HG03378 (cell line): Measurements from ENCODE around the gene DTD1.

Experiments
- ATAC-seq: cut with Tn5 transposase; IDR thresholded peaks from one replicate; pipeline ENCODE4 v1.9.1; 2021; ENCODE audit warnings: mild to moderate bottlenecking, moderate library complexity; ENCODE audit not compliant: unreplicated experiment

DTD1 gene, protein sequence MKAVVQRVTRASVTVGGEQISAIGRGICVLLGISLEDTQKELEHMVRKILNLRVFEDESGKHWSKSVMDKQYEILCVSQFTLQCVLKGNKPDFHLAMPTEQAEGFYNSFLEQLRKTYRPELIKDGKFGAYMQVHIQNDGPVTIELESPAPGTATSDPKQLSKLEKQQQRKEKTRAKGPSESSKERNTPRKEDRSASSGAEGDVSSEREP

DNA sequence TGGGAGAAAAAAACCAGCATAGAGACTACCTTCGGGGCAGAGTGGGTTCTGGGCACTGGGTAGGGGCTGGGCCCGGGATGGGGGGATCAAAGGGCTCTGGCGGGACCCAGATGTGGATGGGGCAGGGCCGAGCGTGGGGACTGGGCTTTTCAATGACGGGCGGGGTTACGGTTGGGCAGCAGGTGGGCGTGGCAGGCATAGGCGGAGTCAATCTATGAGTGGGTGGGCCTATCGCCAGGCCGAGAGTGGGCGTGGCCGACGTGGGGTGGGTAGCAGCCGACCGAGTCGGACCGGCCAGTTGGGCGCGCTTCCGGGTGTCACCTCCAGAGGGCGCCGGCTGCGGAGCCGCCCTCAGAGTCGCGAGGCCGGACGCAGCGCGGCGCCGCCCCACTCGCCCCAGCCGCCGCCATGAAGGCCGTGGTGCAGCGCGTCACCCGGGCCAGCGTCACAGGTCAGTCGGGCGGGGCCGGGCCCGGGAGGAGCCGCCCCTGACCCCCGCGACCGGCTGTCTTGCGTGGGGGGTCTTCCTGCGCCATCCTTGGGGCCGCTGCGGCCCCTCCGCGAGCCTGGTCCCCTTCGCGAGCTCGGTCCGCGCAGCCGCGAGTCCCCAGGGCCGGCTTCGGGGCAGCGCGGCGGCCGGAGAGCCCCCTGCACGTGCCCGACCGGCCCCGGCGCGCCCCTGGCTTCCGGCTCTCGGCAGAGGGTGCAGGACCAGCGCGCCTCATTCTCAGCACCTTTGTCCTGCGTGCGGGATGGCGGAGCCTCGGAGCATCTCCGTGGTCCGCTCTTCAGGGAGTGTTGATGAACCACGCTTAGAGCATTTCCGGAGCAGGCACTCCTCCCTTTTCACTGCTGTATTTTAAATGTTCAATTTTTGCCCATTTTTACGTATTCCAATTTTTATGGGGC lies at the start of gene DTD1:
DTD1 (plus strand) TSS at position 390 of the 909 bp plus-strand sequence; CDS start at position 409, 19 bp downstream.
- peak; percentile 84 for ATAC-seq

DNA sequence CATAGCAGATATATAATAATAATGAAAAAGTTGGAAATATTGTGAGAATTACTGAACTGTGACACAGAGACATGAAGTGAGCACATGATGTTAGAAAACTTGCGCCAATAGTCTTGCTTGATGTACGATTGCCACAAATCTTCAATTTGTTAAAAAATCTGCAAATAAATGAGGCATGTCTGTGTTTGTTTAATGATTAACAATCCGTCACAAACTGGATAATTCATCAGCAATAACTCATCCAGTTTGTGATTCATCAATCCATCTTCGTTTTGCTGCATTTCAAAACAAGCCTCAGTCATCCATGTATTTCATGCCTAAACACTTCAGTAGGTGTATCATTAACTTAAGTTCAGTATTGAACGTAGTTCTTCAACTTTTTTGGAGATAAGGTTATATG lies 46.1 kb upstream of the DTD1 start:
- no peak for ATAC-seq

DNA sequence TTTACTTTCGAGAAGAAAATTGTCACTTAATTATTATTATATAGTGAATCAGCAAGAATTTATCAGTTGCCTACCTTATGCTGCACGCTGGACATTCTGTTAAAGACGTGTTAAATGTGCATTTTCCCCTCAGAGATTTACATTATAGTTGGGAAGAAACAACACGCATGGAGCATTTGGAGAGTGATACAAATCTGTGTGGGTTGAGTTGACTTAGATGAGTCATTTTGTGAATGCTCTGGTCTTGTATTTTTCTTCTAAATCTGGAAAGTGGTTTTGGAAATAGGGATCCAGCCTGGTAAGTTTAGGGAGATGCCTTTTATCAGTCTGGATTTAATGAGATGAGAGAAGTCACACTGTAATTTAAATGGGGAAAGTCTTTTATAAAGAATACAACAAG lies 44.6 kb upstream of the DTD1 start:
- ATAC-seq, result no peak

GRCh38 chr20:18543932-18544331 lies 43.9 kb upstream of the DTD1 start:
- ATAC-seq, result no peak

DNA sequence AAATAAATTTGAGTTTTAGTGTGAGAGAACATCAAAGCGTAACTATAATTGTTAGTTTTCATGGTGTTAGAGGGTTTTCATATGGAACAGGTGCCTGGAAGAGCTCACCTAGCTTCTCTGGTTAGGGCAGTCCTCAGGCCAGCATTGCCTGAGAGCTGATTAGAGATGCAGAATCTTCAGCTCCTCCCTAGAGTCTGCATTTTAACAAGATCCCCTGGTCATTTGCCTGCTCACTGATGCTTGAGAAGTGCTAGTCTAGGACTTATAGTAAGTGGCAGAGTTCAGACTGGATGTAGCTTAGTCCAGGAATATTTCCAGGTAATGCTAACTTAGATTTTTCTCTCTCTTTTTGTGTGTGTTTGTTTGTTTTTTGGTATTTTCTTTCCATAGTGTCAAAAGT lies 42.3 kb upstream of the DTD1 start:
- no peak for ATAC-seq

DNA sequence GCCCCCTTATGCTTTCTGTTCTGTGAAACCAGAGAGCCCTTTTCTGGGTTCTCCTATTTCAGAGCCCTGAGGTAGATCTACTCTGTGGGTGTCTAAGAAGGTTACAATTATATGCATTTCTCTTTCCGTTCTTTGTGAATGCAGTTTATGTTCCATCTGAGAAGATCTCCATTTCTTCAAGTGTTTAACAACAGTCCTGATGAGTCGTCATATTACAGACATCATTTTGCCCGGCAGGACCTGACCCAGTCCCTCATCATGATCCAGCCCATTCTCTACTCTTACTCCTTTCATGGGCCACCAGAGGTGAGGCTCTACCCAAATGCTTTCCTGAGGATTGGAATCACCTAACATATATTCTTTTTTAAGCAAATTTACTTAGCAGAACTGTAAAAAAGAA lies 39.4 kb upstream of the DTD1 start:
- no peak for ATAC-seq

GRCh38 chr20:18553746-18554145 lies 34.1 kb upstream of the DTD1 start:
- no peak for ATAC-seq

- peak; percentile 95 for ATAC-seq
Observed at GRCh38 chr20:18566892-18567738, 20.7 kb upstream of the DTD1 start, which contains the start of gene SMIM26. SMIM26 (plus strand) TSS chr20:18567432; CDS start chr20:18567479, 47 bp downstream.

GRCh38 chr20:18567739-18568091 lies 20.1 kb upstream of the DTD1 start:
- no peak for ATAC-seq

DNA sequence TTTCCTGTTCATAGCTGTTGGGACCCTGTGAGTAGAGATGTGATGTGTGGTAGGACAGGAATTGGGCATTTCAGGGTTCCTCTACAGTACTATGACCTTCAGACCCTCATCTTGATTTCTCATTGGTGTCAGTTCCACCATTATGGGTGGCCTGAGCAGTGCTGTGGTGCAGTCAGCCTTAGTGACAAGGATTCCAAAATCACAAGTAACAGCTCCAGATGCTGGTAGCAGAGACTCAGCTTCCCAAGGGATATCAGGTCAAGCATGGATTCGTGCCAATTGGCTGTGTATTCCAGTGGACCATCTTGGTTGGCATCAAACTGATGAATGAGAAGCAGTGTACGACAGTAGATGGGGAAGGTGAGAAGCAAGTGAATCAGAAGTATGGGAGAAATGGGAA lies 16.8 kb upstream of the DTD1 start:
- ATAC-seq, result no peak

DNA sequence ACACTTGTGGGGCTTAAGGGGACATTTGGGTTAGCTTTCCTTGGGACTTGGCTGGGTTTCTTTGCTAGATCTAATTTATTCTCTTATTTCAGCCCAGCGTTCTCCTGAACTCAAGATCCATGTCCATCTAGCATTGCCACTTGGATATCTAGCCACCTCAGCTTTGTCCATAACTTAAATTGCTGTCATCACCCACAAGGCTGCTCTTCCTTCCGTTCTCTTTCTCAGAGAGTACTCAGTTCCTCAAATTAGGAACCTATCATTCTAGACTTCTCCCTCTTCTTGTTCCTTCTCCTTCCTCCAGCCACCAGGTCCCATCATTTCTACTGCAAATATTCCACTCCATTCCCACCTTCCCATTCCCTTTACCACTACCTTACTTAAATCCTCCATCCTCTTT lies 16.3 kb upstream of the DTD1 start:
- ATAC-seq, result no peak

DNA sequence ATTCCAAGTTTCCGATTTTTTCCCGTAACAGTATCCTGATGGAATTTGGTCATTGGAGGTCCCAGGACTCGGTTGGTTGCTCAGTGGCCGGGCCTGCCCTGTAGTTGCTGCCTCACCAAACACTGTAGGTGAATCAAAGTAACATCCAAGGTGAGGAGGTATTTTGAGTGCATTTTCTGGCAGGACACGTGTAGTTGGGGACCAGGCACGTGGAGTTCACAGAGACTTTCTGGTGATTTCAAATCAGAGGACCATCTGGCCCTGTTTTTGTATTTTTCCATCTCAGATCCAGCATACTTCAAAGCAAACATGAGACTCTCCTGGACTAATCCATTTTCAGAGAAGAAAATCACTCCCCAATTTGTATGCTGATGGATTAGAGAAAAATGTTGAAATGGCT lies 9.9 kb upstream of the DTD1 start:
- ATAC-seq, result no peak

DNA sequence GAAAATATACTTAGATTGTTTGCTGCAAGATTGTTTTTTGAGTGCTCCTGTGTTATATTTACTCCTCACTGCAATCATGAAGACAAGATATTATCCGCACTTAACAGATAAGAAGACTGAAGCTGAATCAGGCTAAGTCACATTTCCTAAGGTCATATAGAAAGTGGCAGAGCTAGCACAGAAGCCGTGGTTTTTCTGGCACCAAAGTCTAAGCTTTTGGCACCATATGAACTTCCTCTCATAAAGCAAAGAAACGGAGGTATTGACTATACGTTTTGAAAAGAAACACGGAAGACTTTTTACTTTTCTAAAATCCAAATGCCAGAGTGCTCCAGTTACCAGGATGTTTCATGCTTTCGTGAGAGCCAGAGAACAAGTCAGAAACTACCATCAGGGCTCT lies 9.3 kb upstream of the DTD1 start:
- no peak for ATAC-seq

DNA sequence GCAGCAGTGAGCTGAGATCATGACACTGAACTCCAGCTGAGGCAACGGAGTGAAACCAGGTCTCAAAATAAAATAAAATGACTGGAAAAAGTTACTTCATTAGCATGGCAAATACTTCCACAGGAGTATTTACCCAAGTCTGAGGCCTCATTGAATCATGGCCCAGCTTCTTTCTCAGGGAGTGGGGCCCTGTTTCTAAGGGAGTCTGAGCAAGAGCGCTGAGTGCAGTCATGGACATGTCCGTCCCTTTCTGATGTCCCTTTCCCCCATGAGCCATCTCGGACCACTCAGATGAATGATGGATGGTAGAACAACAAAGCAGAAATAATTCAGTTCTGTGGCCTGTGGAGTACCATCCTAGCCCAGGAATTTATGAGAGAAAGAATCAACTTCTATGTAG lies 7.8 kb upstream of the DTD1 start:
- ATAC-seq, result no peak

- ATAC-seq, result no peak
Observed at GRCh38 chr20:18585134-18585533, 2.7 kb upstream of the DTD1 start.

DNA sequence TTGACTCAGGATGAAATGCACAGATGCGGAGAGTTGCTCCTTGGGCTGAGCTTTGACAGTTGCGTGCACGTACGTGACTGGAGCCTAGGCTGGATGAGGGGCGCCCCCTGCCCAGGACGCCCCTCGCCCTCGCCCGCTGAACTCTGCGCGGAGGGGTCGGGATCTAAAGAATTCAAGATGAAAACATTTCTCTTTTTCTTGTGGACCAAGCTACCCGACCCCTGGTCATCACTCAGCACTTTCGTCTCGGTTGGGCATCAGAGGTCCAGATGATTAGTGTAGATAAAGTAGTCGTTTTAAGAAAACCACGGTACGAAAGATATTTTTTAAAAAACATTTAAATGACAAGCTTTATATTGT lies 700 bp downstream of the DTD1 start:
- no peak for ATAC-seq

DNA sequence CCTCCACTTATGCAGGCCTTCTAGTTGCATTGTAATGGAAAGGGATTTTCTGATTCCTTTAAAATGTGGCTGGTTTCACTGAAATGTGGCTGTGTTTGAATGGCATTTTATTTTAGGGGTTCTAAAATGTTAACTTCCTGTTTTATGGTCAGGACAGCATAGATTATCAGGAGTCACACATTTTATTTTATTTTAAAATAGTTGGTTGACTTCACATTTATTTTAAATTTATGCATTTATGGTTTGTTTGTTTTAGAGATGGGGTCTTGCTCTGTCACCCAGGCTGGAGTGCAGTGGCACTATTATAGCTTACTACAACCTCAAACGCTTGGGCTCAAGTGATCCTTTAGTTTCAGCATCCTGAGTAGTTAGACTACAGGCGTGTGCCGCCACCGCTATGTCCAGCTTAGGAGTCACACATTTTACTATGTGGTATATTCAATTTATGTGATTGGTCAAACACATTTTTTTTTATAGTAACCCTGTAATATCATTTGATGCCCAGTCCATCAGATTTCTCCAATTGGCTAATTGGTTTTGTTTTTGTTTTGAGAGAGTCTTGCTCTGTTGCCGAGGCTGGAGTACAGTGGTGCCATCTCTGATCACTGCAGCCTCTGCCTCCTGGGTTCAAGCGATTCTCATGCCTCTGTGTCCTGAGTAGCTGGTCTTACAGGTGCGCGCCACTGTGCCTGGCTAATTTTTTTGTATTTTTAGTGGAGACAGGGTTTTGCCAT lies 2.3 kb downstream of the DTD1 start:
- ATAC-seq, result no peak

- ATAC-seq, result no peak
Observed at GRCh38 chr20:18596270-18596669, 8.4 kb downstream of the DTD1 start.

DNA sequence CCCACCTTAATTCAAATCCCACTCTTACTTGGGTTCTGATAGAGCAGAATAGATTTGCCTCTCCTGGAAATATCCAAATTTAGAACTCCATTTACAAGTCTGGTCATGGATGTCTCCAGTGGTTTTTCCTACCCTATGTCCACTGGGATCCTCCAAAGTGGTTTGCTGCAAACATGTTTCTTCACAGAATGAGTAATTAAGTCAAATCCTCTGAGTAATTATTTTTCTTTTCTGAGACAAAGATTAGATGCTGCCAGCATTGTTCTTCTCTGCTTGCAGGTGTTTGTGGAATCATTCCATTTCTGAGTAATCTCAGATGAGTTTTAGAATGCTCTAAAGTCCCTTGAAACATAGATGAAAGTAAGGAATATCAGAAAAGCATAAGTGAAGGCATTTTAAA lies 21.9 kb downstream of the DTD1 start:
- ATAC-seq, result no peak

DNA sequence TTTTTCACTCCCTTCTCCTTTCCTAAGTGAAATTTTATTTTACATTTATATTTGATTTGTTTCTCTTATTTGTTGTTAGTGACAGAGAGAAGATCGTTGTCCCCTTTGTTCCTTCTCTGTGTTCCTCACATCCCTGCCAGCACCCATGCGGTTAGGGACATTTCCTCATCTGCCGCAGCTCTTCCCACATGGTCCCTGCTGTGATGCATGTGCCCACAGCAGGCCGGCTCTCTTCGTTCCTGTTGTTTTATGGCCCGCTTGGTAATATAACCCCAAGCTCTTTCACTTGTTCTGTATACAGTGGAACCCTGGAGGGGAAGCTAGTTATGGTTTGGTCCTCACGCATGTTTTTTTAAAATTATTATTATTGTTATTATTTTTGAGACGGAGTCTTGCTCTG lies 23.6 kb downstream of the DTD1 start:
- ATAC-seq, result no peak

DNA sequence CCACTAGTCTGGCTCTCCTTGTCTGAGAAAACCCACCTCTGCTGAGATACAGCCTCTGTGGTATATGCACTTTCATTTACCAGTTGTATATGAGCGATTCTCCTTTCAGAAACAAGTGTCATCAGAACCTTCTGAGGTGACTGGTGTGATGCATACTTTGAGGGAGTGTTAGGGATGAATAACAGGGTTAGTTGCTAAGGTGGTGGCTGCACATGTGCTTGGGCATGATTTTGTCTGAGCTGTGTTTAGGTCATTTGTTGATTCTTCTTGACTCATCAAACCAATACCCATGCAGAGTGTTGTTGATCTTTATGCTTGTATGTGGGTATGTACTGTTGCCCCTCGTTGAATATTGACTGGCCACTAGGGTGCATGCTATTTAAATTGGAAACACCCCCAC lies 25.7 kb downstream of the DTD1 start:
- ATAC-seq, result no peak
